ENCODE results near the gene TANGO6. TPM values are rescaled to one million over a fixed set of nuclear protein-coding genes. Genes with fewer than 3 reads are reported as not detected.

The TANGO6 gene
- total and polyA plus RNA-seq, 2 of the 8 experiments (the other 6 are each of a cell fraction or from before 2014, with no cell fraction given) = 5.0 to 19.5 TPM

- H2AK5ac ChIP-seq (ENCODE audit: low read depth, low read length) = no peak overlapping the region
- H3K18ac ChIP-seq (ENCODE audit: extremely low read depth, low read length) = no peak overlapping the region
- H3K9ac ChIP-seq (replicated peaks in 1 of 4; ENCODE audit: extremely low read depth in 1 of 4, low read depth in 3 of 4, low read length in 3 of 4) = no peak overlapping the region
- 77% methylated on average over 2 of the region's 2 CpGs; no CpG with 5 or more reads in 1 of the 2 experiments for WGBS, 2 experiments (ENCODE audit: extremely low coverage in 1 of 2, insufficient coverage in 1 of 2, insufficient read length in 1 of 2, insufficient replicate concordance in 2 of 2, low coverage in 1 of 2, low lambda C conversion rate in 2 of 2, missing lambda C conversion rate in 1 of 2)
- H3K27ac ChIP-seq (ENCODE audit: low read depth, low read length) = no peak overlapping the region
- H3K23ac ChIP-seq (ENCODE audit: insufficient read length) = no peak overlapping the region
- no peak overlapping the region for H3K4ac ChIP-seq (replicated peaks; ENCODE audit: insufficient read length, low read depth, low read length)
- H3K9me3 ChIP-seq (ENCODE audit: insufficient read depth in 2 of 2, low read depth in 1 of 2, low read length in 1 of 2) = no peaks in the 10 kb centered on the region
- no peak overlapping the region for H3K4me3 ChIP-seq (ENCODE audit: extremely low read depth in 1 of 4, insufficient read depth in 2 of 4, low read depth in 3 of 4, low read length in 4 of 4)
- no peak overlapping the region; the same call in 1 of the 2 replicates for H2BK20ac ChIP-seq (ENCODE audit: low read length)
- H2BK12ac ChIP-seq (ENCODE audit: low read depth, low read length) = no peak overlapping the region
- H3K4me1 ChIP-seq (replicated peaks in 1 of 4; ENCODE audit: control insufficient read depth in 3 of 4, insufficient read depth in 4 of 4, low read length in 3 of 4) = peaks cover 1 to 9% (median 6%) of the 10 kb centered on the region in 4 experiments; a peak in 6 of 7 replicates
- ChIA-PET CTCF (ENCODE audit: partially characterized antibody) (interaction anchor here (0.6 to 2.5 kb wide), 12 partner anchors 8 to 89 kb away, joined by 3 to 9 read pairs (median 4); partner anchors contain the start of gene HAS3), POLR2A (ENCODE audit: partially characterized antibody) (interaction anchor here (0.9 to 3.6 kb wide), 4 partner anchors 10 to 34 kb away, joined by 3 to 15 read pairs (median 7); no protein-coding TSS in a partner anchor)
- H3K14ac ChIP-seq (ENCODE audit: insufficient read length) = no peak overlapping the region
- H3K36me3 ChIP-seq (ENCODE audit: control insufficient read depth in 2 of 4, insufficient read depth in 4 of 4, low read length in 3 of 4) = no peaks in the 10 kb centered on the region
- H3K79me1 ChIP-seq (ENCODE audit: low read depth, low read length) = no peaks in the 10 kb centered on the region
- H4K5ac ChIP-seq (ENCODE audit: insufficient read length, low read depth, low read length) = no peak overlapping the region
- H3K27me3 ChIP-seq (replicated peaks in 1 of 4; ENCODE audit: control insufficient read depth in 3 of 4, extremely low read depth in 1 of 4, insufficient read depth in 3 of 4, low read length in 3 of 4) = no peaks in the 10 kb centered on the region
- FAIRE-seq (no peak), DNase-seq (ENCODE audit: low read depth in 1 of 2, low spot score in 2 of 2) (no peak)
- no peaks in the 10 kb centered on the region for H3K23me2 ChIP-seq (ENCODE audit: low read depth, low read length)
- no peaks in the 10 kb centered on the region for H4K20me1 ChIP-seq (replicated peaks in 1 of 2; ENCODE audit: control insufficient read depth in 1 of 2, insufficient read depth in 2 of 2, low read length in 2 of 2)
- H2BK5ac ChIP-seq (ENCODE audit: low read depth, low read length) = no peak overlapping the region
- no peak overlapping the region for H2BK15ac ChIP-seq (ENCODE audit: low read length)
- no peaks in the 10 kb centered on the region for H3K79me2 ChIP-seq (ENCODE audit: control insufficient read depth in 1 of 2, insufficient read depth in 2 of 2, low read length in 2 of 2)
- no peak overlapping the region for H3K4me2 ChIP-seq (ENCODE audit: insufficient read depth in 1 of 2, low read depth in 2 of 2, low read length in 2 of 2)
- no peak overlapping the region for H3K56ac ChIP-seq (replicated peaks; ENCODE audit: insufficient read length, low read depth, low read length)
- H2AFZ ChIP-seq (ENCODE audit: low read length) = no peak overlapping the region
- H4K91ac ChIP-seq (replicated peaks; ENCODE audit: insufficient read length, low read length) = no peak overlapping the region
- no peak overlapping the region for H4K8ac ChIP-seq (ENCODE audit: extremely low read depth, insufficient read depth, low read length)
- H2BK120ac ChIP-seq (replicated peaks; ENCODE audit: low read depth, low read length) = no peak overlapping the region
- TF ChIP-seq RFX5 (IDR thresholded peaks at IDR 0.05; ENCODE audit: borderline replicate concordance, low read depth, low read length) (no peak), RXRA (IDR thresholded peaks at IDR 0.05; ENCODE audit: insufficient read depth, low read depth, low read length) (no peak), POU5F1 (IDR thresholded peaks at IDR 0.05; ENCODE audit: low read depth, low read length) (no peak)
Observed at GRCh38 chr16:69084289-69084688, 241.0 kb downstream of the TANGO6 start.
